ENCODE measurements around the gene ENTHD1. TPM values are rescaled to one million over a fixed set of nuclear protein-coding genes. Genes with fewer than 3 reads are reported as not detected.
A peak's percentile ranks its signal among the peaks of the same experiment; 100 is the strongest.

ENTHD1 gene
- not detected in 2 replicates for polyA plus RNA-seq (2011; rRNA removed)
- polyA minus RNA-seq (2011; rRNA and poly(A)+ RNA removed) = not detected in 2 replicates

GRCh38 chr22:39893526-39893925 lies at the start of gene ENTHD1:
ENTHD1 (minus strand) TSS chr22:39893760; CDS start chr22:39887748, 6,012 bp downstream.
- ChIA-PET CTCF (no interaction called here), POLR2A (no interaction called here)
- TF ChIP-seq CTCF (IDR thresholded peaks at IDR 0.05; ENCODE audit: low read depth, low read length) = no peak
- Histone ChIP-seq H3K9me3 (ENCODE audit: control insufficient read depth, insufficient read depth, low read length) (no peaks in the 10 kb centered on the region; the same call in 1 of the 2 replicates), H3K27ac (ENCODE audit: low read depth, low read length) (no peak within 1 kb of the TSS), H3K27me3 (ENCODE audit: control insufficient read depth, insufficient read depth, low read length) (peaks cover 21% of the 10 kb centered on the region), H3K4me3 (ENCODE audit: low read depth, low read length) (no peak within 1 kb of the TSS)
- DNase-seq (ENCODE audit: low read depth, low spot score) = no peak

- no peak for DNase-seq (ENCODE audit: low read depth, low spot score)
- peaks cover 15% of the 10 kb centered on the region for H3K27me3 ChIP-seq (ENCODE audit: control insufficient read depth, insufficient read depth, low read length)
- ChIA-PET POLR2A (no interaction called here), CTCF (interaction anchor here (1.7 kb wide), 1 partner anchor 10 kb away, joined by 6 read pairs; no protein-coding TSS in a partner anchor)
- 0 out of 2 replicates have a peak, but pooled peaks have one; percentile 0 for TF ChIP-seq CTCF (IDR thresholded peaks at IDR 0.05; ENCODE audit: low read depth, low read length)
- H3K27ac ChIP-seq (ENCODE audit: low read depth, low read length) = no peak overlapping the region
- H3K9me3 ChIP-seq (ENCODE audit: control insufficient read depth, insufficient read depth, low read length) = no peaks in the 10 kb centered on the region
- H3K4me3 ChIP-seq (ENCODE audit: low read depth, low read length) = no peak overlapping the region
Measured at GRCh38 chr22:39943337-39943736, 49.8 kb upstream of the ENTHD1 start.

GRCh38 chr22:39942439-39943230 lies 49.1 kb upstream of the ENTHD1 start:
- CTCF ChIA-PET = interaction anchor here (0.6 to 1.7 kb wide), 2 partner anchors 11 to 406 kb away, joined by 3 to 6 read pairs; no protein-coding TSS in a partner anchor
- no peak overlapping the region for H3K27ac ChIP-seq (ENCODE audit: low read depth, low read length)
- DNase-seq (ENCODE audit: low read depth, low spot score) = no peak
- H3K27me3 ChIP-seq (ENCODE audit: control insufficient read depth, insufficient read depth, low read length) = peaks cover 20% of the 10 kb centered on the region
- H3K9me3 ChIP-seq (ENCODE audit: control insufficient read depth, insufficient read depth, low read length) = no peaks in the 10 kb centered on the region
- POLR2A ChIA-PET = no interaction called here
- TF ChIP-seq CTCF (IDR thresholded peaks at IDR 0.05; ENCODE audit: low read depth, low read length) = no peak
- H3K4me3 ChIP-seq (ENCODE audit: low read depth, low read length) = no peak overlapping the region

- no peak for DNase-seq (ENCODE audit: low read depth, low spot score)
- ChIA-PET POLR2A (no interaction called here), CTCF (no interaction called here)
- Histone ChIP-seq H3K27me3 (ENCODE audit: control insufficient read depth, insufficient read depth, low read length) (peaks cover 25% of the 10 kb centered on the region), H3K4me3 (ENCODE audit: low read depth, low read length) (no peak overlapping the region), H3K27ac (ENCODE audit: low read depth, low read length) (no peak overlapping the region), H3K9me3 (ENCODE audit: control insufficient read depth, insufficient read depth, low read length) (no peaks in the 10 kb centered on the region)
- no peak for TF ChIP-seq CTCF (IDR thresholded peaks at IDR 0.05; ENCODE audit: low read depth, low read length)
Measured at GRCh38 chr22:39941601-39942000, 48.0 kb upstream of the ENTHD1 start.

GRCh38 chr22:39940757-39941305 lies 47.3 kb upstream of the ENTHD1 start:
- CTCF ChIA-PET = no interaction called here
- POLR2A ChIA-PET = no interaction called here
- H3K27me3 ChIP-seq (ENCODE audit: control insufficient read depth, insufficient read depth, low read length) = peaks cover 27% of the 10 kb centered on the region
- H3K9me3 ChIP-seq (ENCODE audit: control insufficient read depth, insufficient read depth, low read length) = no peaks in the 10 kb centered on the region
- no peak for DNase-seq (ENCODE audit: low read depth, low spot score)
- no peak overlapping the region for H3K27ac ChIP-seq (ENCODE audit: low read depth, low read length)
- TF ChIP-seq CTCF (IDR thresholded peaks at IDR 0.05; ENCODE audit: low read depth, low read length) = no peak
- H3K4me3 ChIP-seq (ENCODE audit: low read depth, low read length) = no peak overlapping the region

Measured in AG04450 (cell line).